GM19397 (cell line): Measurements from ENCODE around the gene METTL24.

Experiments
- ATAC-seq: cut with Tn5 transposase; IDR thresholded peaks from one replicate; pipeline ENCODE4 v1.9.1; 2021; ENCODE audit warnings: mild to moderate bottlenecking, moderate library complexity; ENCODE audit not compliant: unreplicated experiment

METTL24 gene

DNA sequence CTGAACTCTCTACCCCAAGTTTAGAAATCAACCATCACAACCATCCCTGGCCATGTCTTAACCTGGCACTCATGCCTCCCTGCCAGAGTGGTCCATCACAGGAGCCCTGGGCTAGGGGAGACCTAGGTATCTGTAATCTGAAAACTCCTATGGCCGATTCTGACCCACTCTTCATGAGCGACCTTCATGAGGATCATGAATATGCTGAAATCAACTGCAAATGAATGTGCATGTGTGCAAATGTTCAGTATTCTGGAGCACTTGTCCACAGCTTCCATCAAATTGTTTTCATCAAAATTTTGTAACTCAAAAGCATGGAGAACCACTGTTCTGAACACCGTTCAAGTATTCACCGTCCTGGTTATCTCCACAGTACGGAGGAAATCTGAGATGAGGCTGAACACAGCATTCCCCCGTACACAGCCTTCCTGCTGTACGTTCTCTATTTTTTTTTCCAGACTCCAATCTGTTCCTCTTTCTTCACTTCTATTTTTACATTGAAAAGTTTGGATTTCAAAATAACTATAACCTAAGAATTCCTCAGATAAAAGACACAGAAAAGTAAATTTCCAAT, 17.7 kb downstream of the METTL24 start:
- no peak for ATAC-seq

DNA sequence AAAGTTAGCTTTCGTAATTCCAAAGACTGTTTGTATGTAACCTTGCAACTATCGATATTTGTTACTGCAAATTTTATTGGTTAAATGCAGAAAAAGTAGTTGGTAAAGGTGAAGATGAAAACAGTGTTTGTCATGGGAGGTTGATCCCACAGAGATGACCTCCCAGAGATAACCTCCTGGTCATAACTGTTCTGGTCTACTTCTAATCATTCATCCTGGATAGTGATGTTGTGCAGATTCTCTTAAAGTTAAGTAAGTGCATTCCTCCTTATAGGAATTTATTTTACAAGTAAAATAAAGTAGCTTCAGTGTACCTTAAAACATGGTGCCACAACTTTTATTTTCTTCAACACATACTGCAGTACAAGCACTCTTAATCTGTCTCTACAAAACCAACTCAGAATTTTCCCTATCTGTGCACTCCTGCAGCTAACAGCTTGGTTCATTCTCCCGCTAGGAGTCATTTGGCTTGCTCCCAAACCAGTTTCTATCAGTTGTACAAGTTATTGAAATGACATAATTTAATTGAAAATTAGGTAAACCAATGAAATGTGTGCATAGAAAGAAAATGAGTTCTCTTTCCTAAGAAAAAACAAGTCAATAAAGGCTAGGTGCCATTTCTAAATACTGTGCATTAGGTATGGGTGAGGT, 19.2 kb downstream of the METTL24 start:
- no peak for ATAC-seq

DNA sequence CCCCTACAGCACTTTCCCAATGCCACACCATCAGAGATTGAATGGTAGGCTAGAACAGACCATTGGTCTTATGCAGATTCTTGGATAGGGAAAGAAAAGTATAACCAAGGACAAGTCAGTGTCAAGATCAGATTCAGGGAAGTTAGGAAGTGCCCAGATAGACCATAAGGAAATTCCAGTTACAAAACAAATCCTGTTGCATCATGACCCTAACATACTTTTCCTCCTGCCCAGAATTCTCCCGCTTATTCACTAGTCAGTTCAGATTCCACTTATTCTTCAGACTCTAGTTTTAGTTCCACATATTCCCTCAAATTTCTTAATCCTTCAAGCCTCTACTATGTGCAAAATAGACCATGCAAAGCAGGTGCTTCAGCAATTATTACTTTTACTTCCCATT, 20.7 kb downstream of the METTL24 start:
- no peak for ATAC-seq

DNA sequence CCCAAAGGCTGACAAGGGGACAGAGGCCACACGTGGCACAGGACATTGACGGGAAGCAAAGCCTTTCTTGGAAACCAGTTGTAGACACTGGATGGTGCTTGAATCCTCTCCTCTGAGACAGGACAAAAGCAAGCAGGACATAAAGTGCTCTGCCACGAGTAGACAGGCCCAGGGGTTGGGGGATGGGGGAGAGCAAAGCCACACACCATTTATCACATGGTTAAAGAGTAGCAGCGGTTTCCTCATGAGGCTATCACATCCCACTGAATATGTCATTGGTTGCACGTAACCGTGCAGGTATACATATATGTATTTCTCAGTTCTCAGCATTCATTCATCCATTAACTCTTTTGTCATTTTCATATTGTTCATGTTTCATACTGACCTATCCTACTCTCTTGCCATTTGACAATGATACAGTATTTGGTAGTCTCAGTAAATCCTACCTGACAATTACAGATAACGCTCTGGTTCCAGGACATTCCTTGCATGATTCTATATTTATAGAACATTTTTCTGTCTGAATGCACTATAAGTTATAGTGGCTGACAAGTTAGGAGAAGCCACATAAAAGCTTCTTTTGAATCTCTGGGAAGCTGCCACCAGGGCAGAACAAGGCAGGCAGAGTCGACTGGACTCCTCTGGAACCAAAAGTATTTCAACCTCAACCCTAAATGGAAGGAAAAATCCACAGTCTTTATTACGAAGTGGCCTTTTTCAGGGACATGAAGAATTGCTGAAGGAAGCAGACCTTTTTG, 23.5 kb downstream of the METTL24 start:
- no peak for ATAC-seq

DNA sequence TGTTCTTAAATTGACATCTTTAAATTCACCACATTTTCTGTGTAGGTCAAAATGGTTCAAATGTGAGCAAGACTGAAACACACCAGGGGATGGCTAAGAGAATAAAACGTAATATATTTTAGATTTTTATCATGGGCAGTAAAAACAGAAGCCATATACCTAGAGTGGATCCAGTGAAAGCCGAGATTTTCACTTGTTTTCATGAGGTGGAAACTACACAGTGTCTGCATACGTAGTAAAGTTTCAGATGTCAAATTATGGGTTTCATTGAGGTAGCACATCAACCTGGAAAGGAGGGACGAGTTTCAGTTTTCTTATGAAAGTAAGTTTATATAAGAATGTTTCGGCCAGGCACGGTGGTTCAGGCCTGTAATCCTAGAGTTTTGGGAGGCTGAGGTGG, 25.9 kb downstream of the METTL24 start:
- ATAC-seq, result no peak

DNA sequence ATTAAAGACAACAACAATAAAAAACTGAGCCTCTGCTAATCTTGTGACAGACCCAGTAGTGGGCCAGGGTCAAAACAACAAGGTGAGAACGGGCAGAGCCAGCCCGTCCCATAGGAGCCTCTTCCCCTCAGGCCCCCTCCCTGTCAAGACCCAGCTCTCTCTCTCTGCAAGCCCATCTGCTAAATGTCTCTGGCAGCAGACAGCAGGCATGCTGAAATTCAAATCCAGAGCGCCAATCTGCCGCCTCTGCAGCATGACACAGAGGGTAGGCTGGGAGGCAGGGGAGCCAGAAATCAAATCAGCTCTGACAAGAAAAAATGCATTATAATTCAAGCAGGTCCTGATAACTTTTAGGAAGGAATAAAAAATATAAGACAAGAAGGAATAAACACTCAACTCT, 26.3 kb downstream of the METTL24 start:
- no peak for ATAC-seq

DNA sequence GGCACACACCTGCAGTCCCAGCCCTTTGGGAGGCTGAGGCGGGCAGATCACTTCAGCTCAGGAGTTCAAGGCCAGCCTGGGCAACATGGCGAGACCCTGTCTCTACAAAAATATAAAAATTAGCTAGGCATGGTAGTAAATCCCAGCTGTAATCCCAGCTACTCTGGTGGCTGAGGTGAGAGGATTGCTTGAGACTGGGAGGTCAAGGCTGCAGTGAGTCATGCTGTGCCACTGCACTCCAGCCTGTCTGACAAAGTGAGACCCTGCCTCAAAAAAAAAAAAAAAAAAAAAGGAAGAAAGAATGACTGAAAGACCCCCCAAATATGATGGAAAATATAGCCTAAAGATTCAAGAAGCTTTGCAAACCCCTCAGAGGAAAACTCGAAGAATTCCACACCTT, 26.8 kb downstream of the METTL24 start:
- ATAC-seq, result no peak

DNA sequence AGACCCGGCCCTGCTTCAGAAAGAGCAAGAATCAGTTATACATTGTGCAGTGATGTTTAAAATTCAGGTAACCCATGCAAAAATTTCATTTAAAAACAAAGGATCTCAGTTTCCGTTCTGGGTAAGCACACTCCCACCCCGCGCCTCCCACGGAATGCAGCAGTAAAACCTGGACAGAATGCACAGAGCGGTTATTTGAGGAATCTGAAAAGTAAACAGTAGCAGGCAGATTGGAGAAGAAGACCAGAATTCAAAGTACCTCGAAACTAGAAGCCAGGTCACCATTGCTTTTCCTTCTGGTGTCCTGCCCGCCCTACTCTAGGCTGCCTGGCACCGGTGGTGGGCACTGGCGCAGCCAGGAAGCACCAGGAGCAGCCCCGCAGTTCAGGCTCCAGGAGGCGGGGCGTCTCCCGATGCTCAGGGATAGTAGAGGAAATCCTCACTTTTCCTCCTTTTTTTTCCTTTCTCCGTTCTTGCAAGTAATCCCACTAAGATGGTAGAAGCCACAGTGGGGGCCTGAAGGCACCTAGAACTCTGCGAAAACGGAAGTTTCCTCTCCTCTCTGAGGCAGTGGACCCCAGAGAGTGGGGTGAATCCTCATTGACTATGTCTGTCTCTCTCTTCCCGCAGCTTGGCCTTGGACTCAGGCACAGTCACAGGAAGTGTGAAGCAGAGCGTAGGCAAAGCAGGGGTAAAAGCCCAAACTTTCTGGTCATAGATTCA, 28.3 kb downstream of the METTL24 start:
- no peak for ATAC-seq

DNA sequence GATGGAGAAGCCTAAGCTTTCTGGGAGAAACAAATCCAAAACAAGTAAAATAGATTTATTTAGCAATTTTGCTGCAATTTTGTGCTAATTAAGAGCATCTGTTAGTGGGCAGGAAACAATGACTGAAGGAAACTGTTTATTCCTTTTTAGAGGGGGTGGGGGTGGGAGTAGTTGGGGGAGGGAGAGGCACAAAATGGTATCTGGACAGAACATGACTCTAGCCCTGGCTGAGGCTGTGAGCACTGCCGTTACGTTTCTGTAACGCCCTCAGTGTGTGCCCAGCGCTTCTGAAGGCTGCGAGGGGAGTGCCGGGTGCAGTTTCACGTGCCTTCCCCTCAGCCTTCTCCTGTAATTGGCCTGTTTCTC, 28.8 kb downstream of the METTL24 start:
- ATAC-seq, result no peak

DNA sequence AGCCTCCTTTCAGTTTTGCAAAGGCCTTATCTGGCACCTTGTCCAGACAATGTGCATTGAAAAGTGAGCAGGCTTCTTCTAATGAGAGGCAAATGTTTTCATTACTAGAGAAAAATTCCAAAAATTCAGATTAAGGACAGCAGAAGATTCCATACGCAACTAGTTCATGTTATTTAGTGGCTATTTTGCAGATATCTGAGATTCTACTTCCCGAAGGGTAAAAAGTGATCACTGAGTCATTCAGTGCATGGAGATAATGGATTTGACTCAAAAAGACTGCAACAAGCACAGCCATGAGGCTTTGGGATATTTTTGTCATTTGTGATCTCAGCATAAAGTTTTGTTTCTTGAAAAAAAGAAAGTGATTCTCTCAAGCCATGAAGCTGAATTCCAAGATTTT, 29.9 kb downstream of the METTL24 start:
- ATAC-seq, result no peak

DNA sequence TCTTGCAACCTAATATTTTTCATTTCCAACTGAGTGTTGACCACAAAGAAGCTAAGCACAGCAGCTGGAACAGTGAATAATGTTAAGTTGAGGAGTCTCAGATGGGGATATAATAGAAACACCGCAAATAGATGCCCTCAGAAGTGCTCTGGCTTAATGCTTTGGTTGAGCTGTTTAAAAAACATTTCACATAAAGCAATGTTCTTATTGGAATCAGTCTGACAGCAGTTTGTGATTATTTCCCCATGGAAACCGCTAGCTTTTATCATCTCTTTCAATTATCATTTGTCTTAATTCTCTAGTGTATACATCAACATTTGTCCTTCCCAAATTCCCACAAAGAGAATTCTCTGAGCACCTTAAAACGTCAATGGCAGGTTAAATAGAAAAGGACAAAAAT, 30.8 kb downstream of the METTL24 start:
- no peak for ATAC-seq

DNA sequence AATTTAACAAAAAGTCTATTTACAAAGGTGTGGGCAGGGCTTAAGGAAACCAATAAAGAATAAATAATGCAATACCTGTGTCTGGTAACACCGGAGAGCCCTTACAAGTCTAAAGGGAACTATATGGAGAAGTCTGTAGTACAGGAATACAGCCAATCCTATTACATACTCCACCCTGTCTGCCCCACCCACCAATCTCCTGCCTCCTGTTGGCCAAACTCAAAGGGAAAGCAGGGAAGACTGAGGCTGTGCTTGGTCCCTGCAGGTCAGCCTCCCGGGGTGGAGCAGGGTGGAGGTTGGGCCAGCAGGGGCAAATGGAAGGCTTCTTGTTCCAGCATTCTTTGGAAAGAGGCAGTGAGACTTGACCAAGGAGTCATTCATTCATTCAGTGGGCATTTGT, 31.5 kb downstream of the METTL24 start:
- ATAC-seq, result no peak

DNA sequence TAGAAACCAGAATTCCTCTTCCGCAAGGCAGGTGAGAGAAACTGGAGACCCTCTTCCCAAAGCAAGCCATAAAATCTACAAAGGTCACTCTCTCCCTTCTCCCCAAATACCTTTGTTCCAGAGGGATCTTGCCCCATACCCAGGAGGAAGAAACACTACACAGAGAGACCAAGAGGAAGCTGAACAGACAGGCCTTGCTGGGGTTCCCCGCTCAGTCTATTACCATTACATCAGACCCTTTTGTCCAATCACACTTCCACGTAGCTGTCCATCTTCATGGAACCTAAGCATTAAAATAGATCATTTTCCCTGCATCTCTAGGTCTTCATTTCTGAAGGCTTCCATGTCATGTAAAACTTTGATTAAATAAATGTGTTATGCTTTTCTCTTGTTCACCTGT, 32.1 kb downstream of the METTL24 start:
- no peak for ATAC-seq

DNA sequence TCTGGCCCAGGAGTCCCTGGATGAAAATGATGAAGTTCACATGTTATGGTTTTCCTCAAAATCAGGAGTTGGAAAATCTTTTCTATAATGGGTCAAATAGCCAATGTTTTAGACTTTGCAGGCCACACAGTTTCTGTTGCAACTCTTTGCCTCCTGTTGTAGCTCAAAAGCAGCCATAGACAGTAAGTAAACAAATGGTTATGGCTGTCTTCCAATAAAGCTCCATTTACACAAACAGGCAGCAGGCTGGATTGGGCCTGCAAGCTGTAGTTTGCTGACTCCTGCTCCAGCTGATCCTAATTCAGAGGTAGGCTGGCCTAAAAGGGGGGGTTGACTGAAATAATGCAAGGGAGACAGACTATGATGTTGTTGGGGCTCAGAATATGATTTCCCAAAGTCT, 33.0 kb downstream of the METTL24 start:
- ATAC-seq, result no peak

DNA sequence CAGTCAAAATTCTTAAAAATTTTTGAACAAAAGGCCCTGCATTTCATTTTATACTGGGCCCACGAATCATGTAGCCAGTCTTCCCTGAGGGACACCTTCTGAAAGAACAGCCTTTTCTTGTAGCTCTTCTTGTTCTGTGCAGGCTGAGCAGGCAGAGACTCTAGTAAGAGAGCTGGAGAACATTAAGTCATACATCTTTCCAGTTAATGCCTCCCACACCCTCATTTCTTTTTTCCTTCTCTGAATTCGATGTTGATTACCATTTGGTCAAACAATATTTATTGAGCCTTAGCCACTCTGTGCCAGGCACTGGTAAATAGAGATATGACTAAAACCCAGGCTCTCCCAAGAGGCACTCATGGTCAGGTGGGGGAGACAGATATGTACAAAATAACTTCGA, 33.6 kb downstream of the METTL24 start:
- no peak for ATAC-seq

DNA sequence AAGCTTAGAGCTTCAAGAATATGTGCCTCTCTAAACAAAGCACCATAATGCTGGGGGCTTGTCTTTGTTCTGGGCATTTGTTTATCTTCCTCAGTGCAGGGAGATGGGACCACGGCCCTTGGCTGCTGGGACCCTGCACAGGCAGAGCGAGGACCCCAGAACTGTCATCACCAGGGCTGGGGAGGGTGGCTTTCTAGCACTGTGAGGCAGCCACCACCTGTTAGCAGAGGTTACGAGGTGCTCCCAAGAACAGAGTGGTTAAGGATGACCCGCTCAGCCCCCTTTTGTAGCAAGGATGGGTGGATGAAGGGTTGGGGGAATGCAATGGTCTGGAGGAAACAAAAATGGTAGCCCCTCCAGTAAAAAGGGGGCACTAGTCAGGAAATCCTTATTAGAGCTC, 34.9 kb downstream of the METTL24 start:
- no peak for ATAC-seq

DNA sequence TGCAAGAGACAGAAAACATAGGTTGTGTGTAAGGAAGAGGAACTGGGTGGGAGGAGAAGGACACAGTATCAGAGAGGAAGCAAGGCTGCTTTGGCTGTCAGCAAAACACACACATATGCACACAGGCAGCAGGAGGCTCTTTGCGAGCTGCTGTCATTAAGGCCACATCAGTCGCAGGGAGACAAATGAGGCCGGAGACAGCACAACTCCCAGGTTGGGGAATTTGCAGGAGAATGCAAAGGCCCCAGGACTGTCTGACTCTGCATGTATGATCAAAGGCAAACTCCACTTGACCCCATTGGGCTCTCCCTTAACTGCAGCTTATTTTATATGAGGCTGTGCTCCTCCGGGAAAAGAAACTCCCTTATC, 35.3 kb downstream of the METTL24 start:
- no peak for ATAC-seq

DNA sequence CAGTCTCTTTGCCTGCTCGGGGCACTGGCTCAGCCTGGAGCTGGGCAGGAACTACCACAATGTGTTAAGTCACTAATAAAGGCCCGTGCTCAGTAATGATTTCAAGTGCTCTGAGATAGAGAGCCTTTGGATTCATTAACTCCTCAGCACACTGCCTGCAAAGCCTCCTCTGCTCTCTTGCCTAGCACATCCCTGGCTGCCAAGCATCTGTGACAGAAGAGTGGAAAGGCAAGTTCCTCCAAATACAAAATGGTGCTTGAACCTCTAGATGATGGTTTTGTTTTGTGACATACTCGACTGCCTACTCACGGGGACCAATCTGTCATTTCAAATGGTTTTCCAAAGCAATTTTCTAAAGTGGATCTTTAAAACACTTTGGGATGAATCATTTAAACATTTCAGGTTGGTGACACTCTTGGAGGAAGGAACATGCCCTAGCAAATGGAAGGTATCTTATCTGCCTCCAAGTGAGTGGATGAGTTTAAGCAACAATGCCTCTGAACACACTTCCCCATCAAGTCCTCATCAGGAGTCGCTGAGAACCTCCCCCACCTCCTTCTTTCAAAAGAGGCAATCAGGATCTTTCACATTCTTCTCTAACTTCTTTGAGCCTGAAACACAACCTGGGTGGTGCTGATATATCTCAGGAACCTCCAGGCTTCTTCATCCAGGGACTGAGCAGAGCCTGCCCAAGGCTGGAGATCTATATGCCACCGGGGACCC, 35.8 kb downstream of the METTL24 start:
- no peak for ATAC-seq

DNA sequence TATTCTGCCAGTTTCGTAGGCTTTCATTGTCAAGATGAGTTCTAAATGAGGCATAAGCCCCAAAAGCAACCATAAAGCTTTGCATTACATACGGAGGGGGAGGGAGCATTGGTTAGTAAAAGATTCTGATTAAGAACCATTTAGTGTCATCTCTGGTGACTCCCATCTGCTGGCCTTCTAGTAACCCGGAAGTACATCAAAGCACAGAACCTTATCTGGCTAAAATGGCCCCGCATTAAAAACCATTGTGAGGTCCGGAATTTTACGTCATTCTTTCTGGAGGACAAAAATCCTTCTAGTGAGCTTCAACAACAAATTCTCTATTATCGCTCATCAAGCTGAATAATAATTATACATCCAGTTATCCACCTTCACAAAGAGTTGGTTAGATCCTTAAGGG, 37.8 kb downstream of the METTL24 start:
- no peak for ATAC-seq

DNA sequence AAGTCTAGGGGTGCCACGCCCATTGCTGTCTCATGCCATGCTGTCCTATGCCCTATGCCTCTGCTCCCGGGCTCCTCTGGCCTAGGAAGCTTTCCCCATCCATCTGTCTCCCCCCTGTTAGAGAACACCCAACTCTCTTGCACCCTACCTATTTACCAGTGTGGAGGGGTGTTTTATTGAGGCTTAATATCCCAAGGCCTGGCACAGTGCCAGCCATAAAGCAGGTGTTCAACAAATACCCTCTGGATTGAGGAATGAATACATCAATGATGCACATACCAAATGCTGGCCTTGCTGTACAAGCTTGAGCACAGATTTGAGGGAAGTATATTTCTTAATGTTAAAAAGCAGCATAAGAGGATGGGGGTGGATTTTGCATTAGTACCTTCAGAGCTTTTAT, 38.3 kb downstream of the METTL24 start:
- ATAC-seq, result no peak

DNA sequence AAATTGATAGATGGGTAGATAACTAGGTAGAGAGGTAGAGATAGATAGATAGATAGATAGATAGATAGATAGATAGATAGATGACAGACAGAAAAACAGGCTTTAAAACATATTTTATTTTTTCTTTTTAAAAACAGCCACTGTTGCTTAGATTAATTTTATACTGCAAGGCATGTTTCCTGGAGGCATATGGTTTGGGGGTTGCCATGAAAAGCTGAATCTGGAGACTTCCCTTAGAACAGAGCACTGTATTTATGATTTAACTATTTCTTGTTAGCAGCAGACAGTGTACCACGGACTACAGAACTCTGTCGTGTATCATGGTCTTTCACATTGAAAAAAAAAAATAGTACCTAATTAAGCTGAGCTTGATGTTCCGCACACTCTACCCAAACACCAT, 38.8 kb downstream of the METTL24 start:
- no peak for ATAC-seq
